ENCODE measurements around the gene SULT1C4. TPM values are rescaled to one million over a fixed set of nuclear protein-coding genes. Genes with fewer than 3 reads are reported as not detected.

Gene SULT1C4
- total RNA-seq, 1 donor from 2014 or later: 8.0 TPM

DNA sequence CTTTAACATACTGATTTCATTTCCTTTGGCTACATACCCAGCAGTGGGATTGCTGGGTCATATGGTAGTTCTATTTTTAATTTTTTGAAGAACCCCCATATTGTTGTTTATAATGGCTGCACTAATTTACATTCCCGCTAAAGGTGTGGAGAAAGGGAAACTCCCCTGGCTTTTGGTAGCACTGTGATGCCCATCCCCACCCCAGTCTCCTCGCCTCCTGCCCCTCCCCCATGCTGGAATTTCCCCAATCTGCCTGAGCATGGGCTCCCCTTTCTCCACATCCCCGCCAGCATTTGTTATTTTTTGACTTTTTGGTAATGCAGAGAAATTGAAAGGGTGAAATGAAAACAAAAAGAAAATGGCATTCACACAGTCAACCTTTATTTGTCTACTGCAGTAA, 30.0 kb upstream of the SULT1C4 start:
- no peak for DNase-seq (ENCODE audit: low read depth, low spot score)
- TF ChIP-seq, protein P1, sequence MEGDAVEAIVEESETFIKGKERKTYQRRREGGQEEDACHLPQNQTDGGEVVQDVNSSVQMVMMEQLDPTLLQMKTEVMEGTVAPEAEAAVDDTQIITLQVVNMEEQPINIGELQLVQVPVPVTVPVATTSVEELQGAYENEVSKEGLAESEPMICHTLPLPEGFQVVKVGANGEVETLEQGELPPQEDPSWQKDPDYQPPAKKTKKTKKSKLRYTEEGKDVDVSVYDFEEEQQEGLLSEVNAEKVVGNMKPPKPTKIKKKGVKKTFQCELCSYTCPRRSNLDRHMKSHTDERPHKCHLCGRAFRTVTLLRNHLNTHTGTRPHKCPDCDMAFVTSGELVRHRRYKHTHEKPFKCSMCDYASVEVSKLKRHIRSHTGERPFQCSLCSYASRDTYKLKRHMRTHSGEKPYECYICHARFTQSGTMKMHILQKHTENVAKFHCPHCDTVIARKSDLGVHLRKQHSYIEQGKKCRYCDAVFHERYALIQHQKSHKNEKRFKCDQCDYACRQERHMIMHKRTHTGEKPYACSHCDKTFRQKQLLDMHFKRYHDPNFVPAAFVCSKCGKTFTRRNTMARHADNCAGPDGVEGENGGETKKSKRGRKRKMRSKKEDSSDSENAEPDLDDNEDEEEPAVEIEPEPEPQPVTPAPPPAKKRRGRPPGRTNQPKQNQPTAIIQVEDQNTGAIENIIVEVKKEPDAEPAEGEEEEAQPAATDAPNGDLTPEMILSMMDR (conservative IDR thresholded peaks at IDR 0.05): no peak
- H3K4me1 Mint-ChIP-seq: no peaks in the 10 kb centered on the region
- H3K27ac Mint-ChIP-seq (ENCODE audit: unreplicated experiment): no peak overlapping the region
- peaks cover 6% of the 10 kb centered on the region for H3K27me3 Mint-ChIP-seq (ENCODE audit: low read depth)
- H3K9me3 Mint-ChIP-seq: no peaks in the 10 kb centered on the region
- peaks cover 3% of the 10 kb centered on the region for H3K36me3 Mint-ChIP-seq (ENCODE audit: low read depth)
- H3K4me3 Mint-ChIP-seq: no peak overlapping the region

DNA sequence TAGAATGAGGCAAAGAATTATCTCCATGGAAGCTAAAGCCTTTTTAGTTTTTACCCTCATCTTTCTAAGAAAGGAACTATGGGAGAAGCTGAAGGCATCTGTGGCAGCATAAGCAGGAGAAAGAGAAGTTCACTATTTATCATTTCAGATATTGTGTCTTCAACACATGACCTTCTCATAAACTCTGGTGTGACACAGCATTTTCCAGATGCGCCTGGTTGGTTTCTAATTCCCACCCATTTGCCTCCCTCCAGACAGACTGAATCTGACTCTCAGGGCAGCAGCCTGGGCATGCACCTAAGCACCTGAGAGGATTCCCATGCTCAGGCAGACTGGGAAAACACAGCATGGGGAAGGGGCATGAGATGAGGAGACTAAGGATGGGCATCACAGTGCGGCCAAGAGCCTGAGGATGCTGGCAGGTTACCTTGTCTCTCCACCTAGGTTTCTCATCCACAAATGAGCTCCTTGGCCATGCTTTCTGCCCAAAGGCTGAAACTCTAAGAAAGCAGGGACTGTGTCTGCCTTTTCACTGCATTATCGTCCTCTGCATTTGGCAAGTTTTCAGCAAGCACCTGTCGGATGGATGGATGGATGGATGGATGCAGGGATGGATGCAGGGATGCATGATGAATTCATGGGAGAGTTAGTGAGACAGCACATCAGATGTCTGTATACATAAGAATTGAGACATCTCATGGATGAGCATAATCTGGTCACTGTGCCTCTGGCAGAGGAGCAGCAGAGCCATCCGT, 28.8 kb upstream of the SULT1C4 start:
- peaks cover under 1% of the 10 kb centered on the region for H3K36me3 Mint-ChIP-seq (ENCODE audit: low read depth)
- H3K4me1 Mint-ChIP-seq: no peaks in the 10 kb centered on the region
- TF ChIP-seq, protein P1 (conservative IDR thresholded peaks at IDR 0.05): no peak
- H3K9me3 Mint-ChIP-seq: no peaks in the 10 kb centered on the region
- H3K27me3 Mint-ChIP-seq (ENCODE audit: low read depth): peaks cover 6% of the 10 kb centered on the region
- no peak overlapping the region for H3K27ac Mint-ChIP-seq (ENCODE audit: unreplicated experiment)
- DNase-seq (ENCODE audit: low read depth, low spot score): no peak
- H3K4me3 Mint-ChIP-seq: no peak overlapping the region

GRCh38 chr2:108349571-108349928, 28.2 kb upstream of the SULT1C4 start:
- no peaks in the 10 kb centered on the region for H3K4me1 Mint-ChIP-seq
- no peak overlapping the region for H3K27ac Mint-ChIP-seq (ENCODE audit: unreplicated experiment)
- TF ChIP-seq, protein P1 (conservative IDR thresholded peaks at IDR 0.05): no peak
- H3K36me3 Mint-ChIP-seq (ENCODE audit: low read depth): no peaks in the 10 kb centered on the region
- H3K4me3 Mint-ChIP-seq: no peak overlapping the region
- H3K27me3 Mint-ChIP-seq (ENCODE audit: low read depth): peaks cover 6% of the 10 kb centered on the region
- H3K9me3 Mint-ChIP-seq: no peaks in the 10 kb centered on the region
- no peak for DNase-seq (ENCODE audit: low read depth, low spot score)

DNA sequence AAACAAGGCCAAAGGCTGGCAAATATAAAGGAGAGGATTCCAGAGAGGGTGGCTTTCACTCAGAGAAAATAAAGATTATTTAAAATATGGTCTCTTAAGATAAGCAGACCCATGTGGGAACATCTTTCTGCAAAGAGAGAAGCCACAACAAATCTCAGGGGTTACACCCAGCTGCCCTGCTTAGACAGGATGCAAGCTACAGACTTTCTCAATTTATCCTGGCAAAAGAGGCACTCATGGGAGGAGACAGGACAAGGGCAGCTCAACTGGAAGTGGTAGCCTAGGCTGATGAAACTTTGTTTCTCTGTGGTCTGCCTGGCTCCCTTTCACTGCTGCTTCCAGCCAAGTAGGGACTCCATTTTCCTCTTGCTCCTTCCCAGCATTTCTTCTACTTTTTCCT, 25.9 kb upstream of the SULT1C4 start:
- TF ChIP-seq, protein P1 (conservative IDR thresholded peaks at IDR 0.05): no peak
- Mint-ChIP-seq H3K27ac (ENCODE audit: unreplicated experiment) (no peak overlapping the region), H3K36me3 (ENCODE audit: low read depth) (no peaks in the 10 kb centered on the region), H3K4me3 (no peak overlapping the region), H3K4me1 (no peaks in the 10 kb centered on the region), H3K9me3 (no peaks in the 10 kb centered on the region), H3K27me3 (ENCODE audit: low read depth) (peaks cover 6% of the 10 kb centered on the region)
- no peak for DNase-seq (ENCODE audit: low read depth, low spot score)

DNA sequence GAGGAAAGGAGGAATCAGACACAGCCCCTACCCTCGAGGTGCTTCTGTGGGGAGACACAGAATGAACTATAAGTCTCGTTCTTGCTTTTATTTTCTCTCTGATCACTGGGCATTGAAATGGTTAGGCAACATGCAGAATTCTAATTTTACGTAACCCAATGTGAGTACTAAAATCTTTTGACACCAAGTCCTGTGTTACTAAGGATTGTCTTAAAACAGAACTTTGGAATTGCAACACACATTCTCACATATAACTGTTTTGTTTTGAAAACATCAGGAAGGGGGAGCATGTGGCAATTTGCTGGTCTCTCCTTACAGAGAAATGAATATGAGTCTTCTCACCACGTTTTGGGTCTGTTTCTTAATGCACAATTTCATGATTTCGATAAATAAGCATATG, 23.6 kb upstream of the SULT1C4 start:
- no peaks in the 10 kb centered on the region for H3K4me1 Mint-ChIP-seq
- peaks cover 6% of the 10 kb centered on the region for H3K27me3 Mint-ChIP-seq (ENCODE audit: low read depth)
- DNase-seq (ENCODE audit: low read depth, low spot score): no peak
- H3K27ac Mint-ChIP-seq (ENCODE audit: unreplicated experiment): no peak overlapping the region
- H3K4me3 Mint-ChIP-seq: no peak overlapping the region
- peaks cover under 1% of the 10 kb centered on the region for H3K9me3 Mint-ChIP-seq
- no peaks in the 10 kb centered on the region for H3K36me3 Mint-ChIP-seq (ENCODE audit: low read depth)
- TF ChIP-seq, protein P1 (conservative IDR thresholded peaks at IDR 0.05): no peak

All from neural crest cell (in vitro differentiated cells).